MM.1S (cell line): Measurements from ENCODE around the gene HAND1.

Experiments used
- EZH2 ChIP-seq: fragments of 300-600 bp; sonication (generic); optimal IDR thresholded peaks from 2 replicates; pipeline ENCODE3; 2017; ENCODE audit warnings: low read depth, mild to moderate bottlenecking, antibody characterized with exemption, low read length, mixed read lengths
- EZH2phosphoT487 ChIP-seq: fragments of 300-600 bp; sonication (generic); IDR thresholded peaks from 2 replicates; pipeline ENCODE4 v1.6.1; 2018; ENCODE audit warnings: antibody characterized with exemption, low read length
- TF ChIP-seq, protein P1 (sequence below): fragments of 300-600 bp; sonication (generic); IDR thresholded peaks from 2 replicates; pipeline ENCODE4 v1.5.1; 2016; ENCODE audit warnings: antibody characterized with exemption, low read length, mixed read lengths

GRCh38 chr5:154440540-154440939 is 37.5 kb downstream of the HAND1 start:
- TF ChIP-seq, protein P1, sequence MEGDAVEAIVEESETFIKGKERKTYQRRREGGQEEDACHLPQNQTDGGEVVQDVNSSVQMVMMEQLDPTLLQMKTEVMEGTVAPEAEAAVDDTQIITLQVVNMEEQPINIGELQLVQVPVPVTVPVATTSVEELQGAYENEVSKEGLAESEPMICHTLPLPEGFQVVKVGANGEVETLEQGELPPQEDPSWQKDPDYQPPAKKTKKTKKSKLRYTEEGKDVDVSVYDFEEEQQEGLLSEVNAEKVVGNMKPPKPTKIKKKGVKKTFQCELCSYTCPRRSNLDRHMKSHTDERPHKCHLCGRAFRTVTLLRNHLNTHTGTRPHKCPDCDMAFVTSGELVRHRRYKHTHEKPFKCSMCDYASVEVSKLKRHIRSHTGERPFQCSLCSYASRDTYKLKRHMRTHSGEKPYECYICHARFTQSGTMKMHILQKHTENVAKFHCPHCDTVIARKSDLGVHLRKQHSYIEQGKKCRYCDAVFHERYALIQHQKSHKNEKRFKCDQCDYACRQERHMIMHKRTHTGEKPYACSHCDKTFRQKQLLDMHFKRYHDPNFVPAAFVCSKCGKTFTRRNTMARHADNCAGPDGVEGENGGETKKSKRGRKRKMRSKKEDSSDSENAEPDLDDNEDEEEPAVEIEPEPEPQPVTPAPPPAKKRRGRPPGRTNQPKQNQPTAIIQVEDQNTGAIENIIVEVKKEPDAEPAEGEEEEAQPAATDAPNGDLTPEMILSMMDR: no peak
- TF ChIP-seq EZH2: no peak
- no peak for TF ChIP-seq EZH2phosphoT487
